Tibial nerve (tissue), 4 donors: ENCODE results near the gene SSBP2.

Source experiments
- CTCF ChIP-seq, 5 experiments: fragments of 200-600 bp in 3 of 5; fragments of 450-650 bp in 2 of 5; sonication (generic) in 3 of 5; IDR thresholded peaks; one replicate each; pipeline ENCODE4 v1.5.1; 2016 to 2019; ENCODE audit warnings: antibody characterized with exemption in 5 of 5, mild to moderate bottlenecking in 3 of 5, moderate library complexity in 2 of 5
- EP300 ChIP-seq, 2 donors: sonication (generic); formaldehyde crosslinking; IDR thresholded peaks; one replicate each; pipeline ENCODE4 v1.6.1; 2017; ENCODE audit warnings: antibody characterized with exemption in 2 of 2, mild to moderate bottlenecking in 1 of 2

- no peak for TF ChIP-seq EP300 (IDR thresholded peaks at IDR 0.05)
- no peak for TF ChIP-seq CTCF (IDR thresholded peaks at IDR 0.05)
Observed at GRCh38 chr5:81604193-81604592, 146.7 kb downstream of the SSBP2 start.
